CD4-positive, CD25-positive, alpha-beta regulatory T cell (primary cell): ENCODE measurements around the gene GPR15LG. TPM values are rescaled to one million over a fixed set of nuclear protein-coding genes. Genes with fewer than 3 reads are reported as not detected.
"Not testable (repeated sequence)": the region's sequence is repeated elsewhere in the genome, so short reads cannot be mapped to it uniquely, and the experiment has no call there.

Source experiments
- ATAC-seq, 2 donors: fragments of 150-1000 bp; cut with Tn5 transposase; one replicate each; pipeline ENCODE4 v1.10.0; 2021; ENCODE audit warnings: low read depth in 2 of 2, moderate number of reproducible peaks in 2 of 2, moderate library complexity in 1 of 2
- DNase-seq, 3 donors: peaks; one replicate each; pipeline versions ENCODE4 v3.0.0 to v3.0.0-alpha.2; 2012 to 2022; ENCODE audit warnings: mixed read lengths in 1 of 3
- H3K27ac ChIP-seq: one replicate; pipeline ENCODE4 v1.7.0; 2013; ENCODE audit warnings: mild to moderate bottlenecking, low read length; ENCODE audit not compliant: insufficient read depth, poor library complexity, severe bottlenecking
- H3K27me3 ChIP-seq: one replicate; pipeline ENCODE4 v1.7.0; 2013; ENCODE audit warnings: low read length; ENCODE audit not compliant: control insufficient read depth, insufficient read depth
- H3K36me3 ChIP-seq: one replicate; pipeline ENCODE4 v1.7.0; 2013; ENCODE audit warnings: mild to moderate bottlenecking, low read length, moderate library complexity; ENCODE audit not compliant: control insufficient read depth, insufficient read depth
- H3K4me1 ChIP-seq: 2 replicates; pipeline ENCODE4 v1.7.0; 2013; ENCODE audit warnings: mild to moderate bottlenecking, low read length; ENCODE audit not compliant: insufficient read depth, control insufficient read depth, poor library complexity, severe bottlenecking
- H3K4me3 ChIP-seq: one replicate; pipeline ENCODE4 v1.7.0; 2013; ENCODE audit warnings: low read depth, mild to moderate bottlenecking, low read length, moderate library complexity
- H3K9me3 ChIP-seq, 2 experiments: 1 replicate in 1 of 2; 2 replicates in 1 of 2; pipeline ENCODE4 v1.7.0; 2013; ENCODE audit warnings: low read length in 2 of 2, mild to moderate bottlenecking in 1 of 2, moderate library complexity in 1 of 2; ENCODE audit not compliant: control insufficient read depth in 2 of 2
- H3K27ac Mint-ChIP-seq, 3 donors: one replicate each; pipeline ENCODE4 v1.8.0; 2020 to 2022; ENCODE audit warnings: mild to moderate bottlenecking in 3 of 3, mixed read lengths in 3 of 3, moderate library complexity in 2 of 3
- H3K27me3 Mint-ChIP-seq: one replicate; pipeline ENCODE4 v1.8.0; 2022; ENCODE audit warnings: mild to moderate bottlenecking, mixed read lengths
- H3K36me3 Mint-ChIP-seq: one replicate; pipeline ENCODE4 v1.8.0; 2020; ENCODE audit warnings: mixed read lengths
- H3K4me1 Mint-ChIP-seq, 4 donors: one replicate each; pipeline ENCODE4 v1.8.0; 2020 to 2022; ENCODE audit warnings: mixed read lengths in 4 of 4, mild to moderate bottlenecking in 1 of 4
- H3K4me3 Mint-ChIP-seq, 4 donors: one replicate each; pipeline ENCODE4 v1.8.0; 2020 to 2022; ENCODE audit warnings: mild to moderate bottlenecking in 4 of 4, mixed read lengths in 4 of 4, moderate library complexity in 3 of 4
- H3K9me3 Mint-ChIP-seq, 7 donors: one replicate each; pipeline ENCODE4 v1.8.0; 2020 to 2022; ENCODE audit warnings: mixed read lengths in 7 of 7, mild to moderate bottlenecking in 3 of 7, moderate library complexity in 2 of 7
- polyA plus RNA-seq, 4 donors: library from polyadenylated mRNA; unstranded; fragments of 300-500 nt; fragmentation: Illumina TruSeq; gene quantifications; one replicate each; pipeline ENCODE4 v1.2.3, GENCODE V29; 2021
- total RNA-seq: library from RNA; stranded (reverse); gene quantifications from one replicate; pipeline ENCODE4 v1.2.3, GENCODE V29; 2022

The GPR15LG gene
- total and polyA plus RNA-seq, 5 donors from 2014 or later = not detected

DNA sequence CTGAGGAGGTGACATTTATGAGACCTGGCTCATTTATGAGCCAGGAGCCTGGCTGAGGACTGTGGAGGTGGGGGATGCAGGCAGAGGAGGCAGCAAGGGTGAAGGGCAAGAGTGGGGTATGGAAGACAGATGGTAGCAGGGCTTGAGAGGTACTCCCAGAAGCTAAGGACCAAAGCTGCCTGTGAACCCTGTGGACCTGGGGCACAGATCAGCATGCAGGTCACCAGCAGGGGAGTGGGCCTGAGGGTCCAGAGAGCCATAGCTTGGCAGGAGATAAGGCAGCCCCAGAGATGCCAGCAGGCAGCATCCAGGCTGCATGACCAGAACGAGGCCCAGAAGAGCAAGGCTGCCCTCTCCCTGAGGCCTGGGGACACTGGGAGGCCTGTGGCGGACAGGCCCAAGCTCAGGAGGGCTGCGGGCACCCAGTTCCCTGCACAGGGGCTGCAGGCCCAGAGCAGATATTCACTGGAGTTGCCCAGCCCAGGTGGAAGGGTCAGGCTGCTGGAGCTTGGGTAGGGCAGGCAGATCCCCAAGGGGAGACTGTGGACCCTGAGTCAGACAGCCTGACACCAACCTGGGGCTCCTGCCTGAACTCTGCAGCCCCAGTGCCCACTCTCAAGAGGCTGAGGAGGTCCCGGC, 3.4 kb downstream of the GPR15LG start:
- Mint-ChIP-seq H3K4me3 (peak overlapping the region in 1 of 4 donors; percentile 65), H3K36me3 (no peaks in the 10 kb centered on the region), H3K27me3 (no peaks in the 10 kb centered on the region), H3K4me1 (peaks cover 0 to 13% (median 4%) of the 10 kb centered on the region in 4 donors), H3K27ac (peak overlapping the region; percentile 55 to 72 (median 69)), H3K9me3 (peaks cover 0 to 2% (median 0%) of the 10 kb centered on the region in 7 donors)
- H3K27me3 ChIP-seq = no peaks in the 10 kb centered on the region
- ATAC-seq (no peak), DNase-seq (no peak)
- no peak overlapping the region for H3K4me3 ChIP-seq
- no peaks in the 10 kb centered on the region for H3K9me3 ChIP-seq
- H3K27ac ChIP-seq = no peak overlapping the region
- peaks cover 18% of the 10 kb centered on the region for H3K4me1 ChIP-seq
- H3K36me3 ChIP-seq = no peaks in the 10 kb centered on the region

GRCh38 chr10:84177541-84178141, 4.0 kb downstream of the GPR15LG start:
- ATAC-seq (peak; percentile 81 to 88), DNase-seq (peak in 2 of 3 donors; percentile 53 to 85)
- Histone ChIP-seq H3K4me1 (peaks cover 18% of the 10 kb centered on the region), H3K4me3 (no peak overlapping the region), H3K27me3 (no peaks in the 10 kb centered on the region), H3K27ac (no peak overlapping the region), H3K36me3 (no peaks in the 10 kb centered on the region), H3K9me3 (no peaks in the 10 kb centered on the region)
- Mint-ChIP-seq H3K4me3 (no peak overlapping the region), H3K4me1 (peaks cover 0 to 13% (median 4%) of the 10 kb centered on the region in 4 donors), H3K9me3 (peaks cover 0 to 2% (median 0%) of the 10 kb centered on the region in 7 donors), H3K27ac (no peak overlapping the region), H3K36me3 (no peaks in the 10 kb centered on the region), H3K27me3 (no peaks in the 10 kb centered on the region)

DNA sequence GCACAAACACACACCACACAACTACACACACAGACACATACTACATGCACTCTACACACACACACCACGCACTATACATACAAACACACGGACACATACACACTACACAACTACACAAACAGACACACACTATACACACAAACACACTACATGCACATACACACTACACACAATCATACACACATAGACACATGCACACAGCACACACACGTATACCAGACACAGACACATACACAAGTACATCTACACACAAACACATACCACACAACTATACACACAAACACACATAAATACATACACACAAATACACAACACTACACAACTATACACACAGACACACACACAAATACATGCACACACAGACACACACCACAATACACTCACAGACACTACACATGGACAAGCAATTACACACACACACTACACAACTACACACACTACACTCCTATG, 4.6 kb downstream of the GPR15LG start:
- Histone ChIP-seq H3K27ac (no peak overlapping the region), H3K4me3 (no peak overlapping the region), H3K9me3 (no peaks in the 10 kb centered on the region), H3K4me1 (peaks cover 18% of the 10 kb centered on the region), H3K36me3 (no peaks in the 10 kb centered on the region), H3K27me3 (no peaks in the 10 kb centered on the region)
- ATAC-seq (no peak), DNase-seq (no peak)
- Mint-ChIP-seq H3K4me1 (peaks cover 0 to 13% (median 4%) of the 10 kb centered on the region in 4 donors), H3K36me3 (no peaks in the 10 kb centered on the region), H3K9me3 (no peaks in the 10 kb centered on the region), H3K27ac (no peak overlapping the region), H3K27me3 (no peaks in the 10 kb centered on the region), H3K4me3 (no peak overlapping the region)

DNA sequence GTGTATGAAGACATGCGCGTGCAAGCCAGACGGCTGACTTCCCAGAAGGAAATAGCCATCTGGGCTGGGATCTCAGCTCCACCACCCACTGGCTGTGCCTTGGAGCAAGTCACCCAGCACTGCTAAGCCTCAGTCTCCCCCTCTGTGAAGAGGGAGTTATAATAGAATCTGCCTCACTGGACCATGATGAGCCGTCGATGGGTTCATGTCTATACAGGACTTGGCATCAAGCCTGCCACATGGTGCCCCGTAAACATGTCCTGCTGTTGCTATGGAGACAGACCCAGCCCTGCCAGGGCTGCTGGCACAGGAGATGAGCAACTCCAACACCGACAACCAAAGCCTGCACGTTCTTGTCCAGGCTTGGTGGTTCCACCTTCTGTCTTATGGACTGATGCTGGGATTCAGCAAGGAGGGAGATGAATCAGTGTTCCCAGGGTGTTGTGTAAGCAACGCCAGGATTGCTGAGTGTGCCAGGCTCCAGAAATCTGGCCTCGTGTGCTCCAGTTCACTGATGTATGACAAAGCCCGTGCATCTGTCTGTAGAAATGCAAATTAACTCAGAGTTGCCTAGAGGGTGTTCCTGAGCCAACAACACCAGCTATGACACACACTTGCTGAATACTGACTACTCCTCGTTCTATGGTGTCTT, 5.6 kb downstream of the GPR15LG start:
- DNase-seq = peak in 1 of 3 donors; percentile 23
- Histone ChIP-seq H3K27me3 (no peaks in the 10 kb centered on the region), H3K4me3 (no peak overlapping the region), H3K27ac (no peak overlapping the region), H3K4me1 (peaks cover 18% of the 10 kb centered on the region), H3K9me3 (no peaks in the 10 kb centered on the region), H3K36me3 (no peaks in the 10 kb centered on the region)
- Mint-ChIP-seq H3K27ac (no peak overlapping the region), H3K9me3 (no peaks in the 10 kb centered on the region), H3K36me3 (no peaks in the 10 kb centered on the region), H3K4me1 (peaks cover 0 to 13% (median 4%) of the 10 kb centered on the region in 4 donors), H3K27me3 (no peaks in the 10 kb centered on the region), H3K4me3 (no peak overlapping the region)
- peak in 1 of 2 donors; percentile 20 for ATAC-seq

DNA sequence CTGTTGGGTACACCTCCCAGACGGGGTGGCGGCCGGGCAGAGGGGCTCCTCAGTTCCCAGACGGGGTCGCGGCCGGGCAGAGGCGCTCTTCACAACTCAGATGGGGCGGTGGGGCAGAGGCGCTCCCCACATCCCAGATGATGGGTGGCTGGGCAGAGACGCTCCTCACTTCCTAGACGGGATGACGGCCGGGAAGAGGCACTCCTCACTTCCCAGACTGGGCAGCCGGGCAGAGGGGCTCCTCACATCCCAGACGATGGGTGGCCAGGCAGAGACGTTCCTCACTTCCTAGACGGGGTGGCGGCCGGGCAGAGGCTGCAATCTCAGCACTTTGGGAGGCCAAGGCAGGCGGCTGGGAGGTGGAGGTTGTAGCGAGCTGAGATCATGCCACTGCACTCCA, 6.8 kb downstream of the GPR15LG start:
- not testable (repeated sequence) for H3K27ac ChIP-seq, H3K36me3 Mint-ChIP-seq, H3K4me3 ChIP-seq, H3K9me3 Mint-ChIP-seq, H3K9me3 ChIP-seq, ATAC-seq, DNase-seq, H3K27me3 Mint-ChIP-seq, H3K27ac Mint-ChIP-seq, H3K27me3 ChIP-seq, H3K36me3 ChIP-seq
- peaks cover 18% of the 10 kb centered on the region for H3K4me1 ChIP-seq
- peaks cover 0 to 16% (median 4%) of the 10 kb centered on the region in 4 donors for H3K4me1 Mint-ChIP-seq
- H3K4me3 Mint-ChIP-seq = peak overlapping the region in 1 of 4 donors; percentile 12

DNA sequence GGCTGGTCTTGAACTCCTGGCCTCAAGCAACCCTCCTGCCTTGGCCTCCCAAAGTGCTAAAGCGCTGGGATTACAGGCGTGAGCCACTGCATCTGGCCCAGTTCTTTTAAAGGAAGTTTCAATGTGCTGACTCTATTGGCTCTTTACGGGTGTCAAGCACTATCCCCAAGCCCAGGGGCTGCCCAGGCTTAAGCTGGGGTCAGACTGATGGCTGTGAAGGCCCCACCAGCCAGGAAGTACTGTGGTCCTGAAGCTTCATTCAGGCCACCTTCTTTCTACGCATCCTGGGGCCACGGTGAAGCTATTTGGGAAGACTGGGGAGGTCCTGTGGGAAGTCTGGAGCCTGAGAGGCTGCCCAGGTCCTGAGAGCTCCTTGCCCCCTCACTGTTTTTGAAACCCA, 8.0 kb downstream of the GPR15LG start:
- no peaks in the 10 kb centered on the region for H3K36me3 ChIP-seq
- peaks cover 0 to 7% (median 2%) of the 10 kb centered on the region in 4 donors for H3K4me1 Mint-ChIP-seq
- no peak overlapping the region for H3K27ac Mint-ChIP-seq

GRCh38 chr10:84184517-84184916, 10.9 kb downstream of the GPR15LG start:
- Mint-ChIP-seq H3K4me1 (peaks cover 0 to 4% (median 0%) of the 10 kb centered on the region in 4 donors), H3K4me3 (no peak overlapping the region), H3K27me3 (no peaks in the 10 kb centered on the region), H3K27ac (peak overlapping the region in 1 of 3 donors; percentile 90), H3K36me3 (no peaks in the 10 kb centered on the region), H3K9me3 (no peaks in the 10 kb centered on the region)
- Histone ChIP-seq H3K27ac (no peak overlapping the region), H3K36me3 (no peaks in the 10 kb centered on the region), H3K4me3 (no peak overlapping the region), H3K4me1 (no peaks in the 10 kb centered on the region), H3K9me3 (no peaks in the 10 kb centered on the region), H3K27me3 (no peaks in the 10 kb centered on the region)
- ATAC-seq (no peak), DNase-seq (no peak)

More for the DNA sequence above, 8.0 kb downstream of the GPR15LG start:
- Histone ChIP-seq H3K4me1 (peaks cover 15% of the 10 kb centered on the region), H3K4me3 (no peak overlapping the region), H3K9me3 (no peaks in the 10 kb centered on the region), H3K27ac (no peak overlapping the region), H3K27me3 (no peaks in the 10 kb centered on the region)
- no peaks in the 10 kb centered on the region for H3K9me3 Mint-ChIP-seq
- no peak for DNase-seq
- ATAC-seq = no peak
- no peak overlapping the region for H3K4me3 Mint-ChIP-seq
- no peaks in the 10 kb centered on the region for H3K27me3 Mint-ChIP-seq
- no peaks in the 10 kb centered on the region for H3K36me3 Mint-ChIP-seq
